MM.1S (cell line): ENCODE measurements around the gene KLF15.

Source experiments
- DNase-seq: peaks from one replicate; pipeline ENCODE4 v3.0.0-alpha.2; 2015
- H2AFZ ChIP-seq: fragments of 300-600 bp; sonication (generic); 2 replicates; pipeline ENCODE4 v1.6.0; 2016; ENCODE audit warnings: antibody characterized with exemption, low read length
- H3F3A ChIP-seq: fragments of 300-600 bp; sonication (generic); 2 replicates; pipeline ENCODE4 v1.6.1; 2016; ENCODE audit warnings: mild to moderate bottlenecking, antibody characterized with exemption, low read length, moderate library complexity, mixed read lengths; ENCODE audit not compliant: insufficient read depth
- H3K27ac ChIP-seq: fragments of 300-600 bp; sonication (generic); 2 replicates; pipeline ENCODE4 v1.5.1; 2016; ENCODE audit warnings: mild to moderate bottlenecking, low read length
- H3K27me3 ChIP-seq: fragments of 300-600 bp; sonication (generic); replicated peaks from 2 replicates; pipeline ENCODE4 v1.6.0; 2016; ENCODE audit warnings: low read length; ENCODE audit not compliant: insufficient read depth
- H3K36me3 ChIP-seq: fragments of 300-600 bp; sonication (generic); replicated peaks from 2 replicates; pipeline ENCODE4 v1.6.1; 2016; ENCODE audit warnings: mild to moderate bottlenecking, low read length, mixed read lengths; ENCODE audit not compliant: insufficient read depth
- H3K4me1 ChIP-seq: fragments of 300-600 bp; sonication (generic); 2 replicates; pipeline ENCODE4 v1.6.1; 2016; ENCODE audit warnings: low read length, mixed read lengths
- H3K4me2 ChIP-seq: fragments of 300-600 bp; sonication (generic); 2 replicates; pipeline ENCODE4 v1.6.0; 2016; ENCODE audit warnings: low read depth, low read length
- H3K4me3 ChIP-seq: fragments of 300-600 bp; sonication (generic); 2 replicates; pipeline ENCODE4 v1.5.1; 2016; ENCODE audit warnings: low read length, mixed read lengths
- H3K79me2 ChIP-seq: fragments of 300-600 bp; sonication (generic); 2 replicates; pipeline ENCODE4 v1.6.1; 2016; ENCODE audit warnings: mixed run types, low read length, mixed read lengths
- H3K9ac ChIP-seq: fragments of 300-600 bp; sonication (generic); 2 replicates; pipeline ENCODE4 v1.6.1; 2016; ENCODE audit warnings: low read length, mixed read lengths
- H3K9me2 ChIP-seq: fragments of 300-600 bp; sonication (generic); replicated peaks from 2 replicates; pipeline ENCODE4 v1.6.1; 2016; ENCODE audit warnings: mild to moderate bottlenecking, low read length, mixed read lengths; ENCODE audit not compliant: insufficient read depth
- H3K9me3 ChIP-seq: fragments of 300-600 bp; sonication (generic); replicated peaks from 2 replicates; pipeline ENCODE4 v1.6.1; 2016; ENCODE audit warnings: mild to moderate bottlenecking, low read length, mixed read lengths; ENCODE audit not compliant: insufficient read depth
- H4K20me1 ChIP-seq: fragments of 300-600 bp; sonication (generic); 2 replicates; pipeline ENCODE4 v1.6.1; 2016; ENCODE audit warnings: mild to moderate bottlenecking, low read length, moderate library complexity, mixed read lengths; ENCODE audit not compliant: insufficient read depth
- CTCF ChIP-seq: fragments of 300-600 bp; sonication (generic); IDR thresholded peaks from 2 replicates; pipeline ENCODE4 v1.5.1; 2016; ENCODE audit warnings: antibody characterized with exemption, low read length, mixed read lengths
- EZH2 ChIP-seq: fragments of 300-600 bp; sonication (generic); optimal IDR thresholded peaks from 2 replicates; pipeline ENCODE3; 2017; ENCODE audit warnings: low read depth, mild to moderate bottlenecking, antibody characterized with exemption, low read length, mixed read lengths
- EZH2phosphoT487 ChIP-seq: fragments of 300-600 bp; sonication (generic); IDR thresholded peaks from 2 replicates; pipeline ENCODE4 v1.6.1; 2018; ENCODE audit warnings: antibody characterized with exemption, low read length

The KLF15 gene

DNA sequence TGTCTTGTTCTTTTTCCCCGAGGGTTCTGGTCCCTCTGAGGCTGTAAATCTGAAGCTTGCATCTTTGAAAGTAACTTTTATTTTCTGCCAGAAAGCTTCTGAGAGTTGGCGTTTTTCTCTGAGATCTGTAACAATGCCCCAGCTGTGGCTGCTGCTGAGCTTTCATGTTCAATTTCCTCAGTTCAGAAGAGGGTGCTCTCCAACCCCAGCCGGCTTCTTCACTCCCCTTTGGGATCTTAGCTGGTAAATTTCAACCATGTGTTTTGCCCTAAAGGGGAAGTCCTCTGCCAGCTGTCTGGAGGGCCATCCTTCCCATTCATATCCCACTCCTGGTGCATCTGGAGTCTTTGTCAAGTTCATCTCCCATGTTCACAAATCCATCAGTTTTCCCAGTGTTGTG lies 19.2 kb upstream of the KLF15 start:
- Histone ChIP-seq H3K9me3 (no peaks in the 10 kb centered on the region), H3K36me3 (no peaks in the 10 kb centered on the region), H3K27me3 (no peaks in the 10 kb centered on the region), H3K9me2 (no peaks in the 10 kb centered on the region), H3K4me2 (no peak overlapping the region), H2AFZ (no peak overlapping the region), H3K4me3 (no peak overlapping the region), H3K79me2 (no peaks in the 10 kb centered on the region), H4K20me1 (no peaks in the 10 kb centered on the region), H3K27ac (no peak overlapping the region), H3K9ac (no peak overlapping the region), H3K4me1 (no peaks in the 10 kb centered on the region), H3F3A (peaks cover 3% of the 10 kb centered on the region; the same call in 1 of the 2 replicates)
- TF ChIP-seq CTCF = no peak
- TF ChIP-seq EZH2 = no peak
- no peak for TF ChIP-seq EZH2phosphoT487
- DNase-seq = peak; percentile 8

DNA sequence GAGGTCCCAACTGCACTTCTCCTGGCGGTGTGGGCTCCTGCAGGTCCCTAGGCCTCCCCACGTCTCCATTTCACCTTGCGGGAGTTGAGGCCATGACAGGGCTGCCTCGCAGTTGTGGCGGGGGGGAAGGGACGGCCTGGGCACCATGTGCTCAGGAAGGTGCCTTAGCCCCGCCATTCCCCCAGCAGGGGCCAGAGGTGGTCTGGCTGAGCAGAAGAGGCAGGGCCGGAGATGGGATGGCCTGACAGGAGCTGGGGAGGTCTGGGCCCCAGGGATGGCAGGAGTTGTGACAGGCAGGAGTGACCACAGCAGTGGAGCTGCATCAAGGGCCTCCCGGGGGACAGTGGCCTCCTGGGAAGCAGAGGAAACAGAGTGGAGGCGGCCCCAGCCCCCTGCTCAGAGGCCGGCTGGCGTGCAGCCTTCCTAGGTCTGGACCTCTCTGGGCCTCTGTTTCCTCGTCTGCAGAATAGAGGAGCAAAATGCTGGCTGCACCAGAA lies 18.7 kb upstream of the KLF15 start:
- Histone ChIP-seq H3F3A (peaks cover 3% of the 10 kb centered on the region; the same call in 1 of the 2 replicates), H3K79me2 (no peaks in the 10 kb centered on the region), H3K9me2 (no peaks in the 10 kb centered on the region), H3K27me3 (no peaks in the 10 kb centered on the region), H3K9me3 (no peaks in the 10 kb centered on the region), H3K36me3 (no peaks in the 10 kb centered on the region), H3K4me3 (no peak overlapping the region), H3K4me1 (no peaks in the 10 kb centered on the region), H3K4me2 (no peak overlapping the region), H3K27ac (no peak overlapping the region), H3K9ac (no peak overlapping the region), H2AFZ (no peak overlapping the region), H4K20me1 (no peaks in the 10 kb centered on the region)
- DNase-seq = peak; percentile 1
- TF ChIP-seq EZH2 (no peak), EZH2phosphoT487 (no peak), CTCF (no peak)

GRCh38 chr3:126373682-126374601 lies 16.7 kb upstream of the KLF15 start:
- H3K4me2 ChIP-seq = no peak overlapping the region
- H3K9me2 ChIP-seq = no peaks in the 10 kb centered on the region
- H2AFZ ChIP-seq = no peak overlapping the region
- TF ChIP-seq EZH2 = no peak
- TF ChIP-seq CTCF = no peak
- TF ChIP-seq EZH2phosphoT487 = no peak
- no peak overlapping the region for H3K4me3 ChIP-seq
- H3K9ac ChIP-seq = no peak overlapping the region
- H4K20me1 ChIP-seq = no peaks in the 10 kb centered on the region
- H3K27ac ChIP-seq = no peak overlapping the region
- H3K79me2 ChIP-seq = no peaks in the 10 kb centered on the region
- peak; percentile 2 for DNase-seq
- no peaks in the 10 kb centered on the region for H3K9me3 ChIP-seq
- no peaks in the 10 kb centered on the region for H3K27me3 ChIP-seq
- no peaks in the 10 kb centered on the region for H3K36me3 ChIP-seq
- peaks cover 3% of the 10 kb centered on the region; the same call in 1 of the 2 replicates for H3F3A ChIP-seq
- H3K4me1 ChIP-seq = no peaks in the 10 kb centered on the region
